Activated effector memory CD4-positive, alpha-beta T cell treated with anti-CD3 and anti-CD28 coated beads, Interleukin-2, amount 50 U/mL, for 16 hours (primary cell): Measurements from ENCODE around the gene SERTAD4.
"Not testable (repeated sequence)": the region's sequence is repeated elsewhere in the genome, so short reads cannot be mapped to it uniquely, and the experiment has no call there.

Experiments used
- DNase-seq: peaks from one replicate; pipeline ENCODE4 v3.0.0-alpha.2; 2020

The SERTAD4 gene

GRCh38 chr1:210232511-210233215 is at the start of gene SERTAD4:
SERTAD4 (plus strand) TSS chr1:210232796; CDS start chr1:210237961, 5,165 bp downstream.
- DNase-seq: no peak

GRCh38 chr1:210185063-210185462 is 47.5 kb upstream of the SERTAD4 start:
- DNase-seq: no peak

- DNase-seq: not testable (repeated sequence)
These were observed 44.6 kb upstream of the SERTAD4 start for GRCh38 chr1:210187849-210188606.

- no peak for DNase-seq
These were observed 43.2 kb upstream of the SERTAD4 start for GRCh38 chr1:210189426-210189825.

- DNase-seq: no peak
These were observed 36.9 kb upstream of the SERTAD4 start for GRCh38 chr1:210195635-210196160.

GRCh38 chr1:210196266-210196665 is 36.3 kb upstream of the SERTAD4 start:
- not testable (repeated sequence) for DNase-seq

- DNase-seq: no peak
These were observed 33.8 kb upstream of the SERTAD4 start for GRCh38 chr1:210198840-210199239.

- DNase-seq: no peak
These were observed 32.4 kb upstream of the SERTAD4 start for GRCh38 chr1:210200124-210200736.

- no peak for DNase-seq
These were observed 30.9 kb upstream of the SERTAD4 start for GRCh38 chr1:210201681-210202080.

GRCh38 chr1:210207597-210208450 is 24.8 kb upstream of the SERTAD4 start:
- no peak for DNase-seq

- no peak for DNase-seq
These were observed 19.3 kb upstream of the SERTAD4 start for GRCh38 chr1:210213335-210213734.

- no peak for DNase-seq
These were observed 17.8 kb upstream of the SERTAD4 start for GRCh38 chr1:210214573-210215409.

- no peak for DNase-seq
These were observed 15.1 kb upstream of the SERTAD4 start for GRCh38 chr1:210217482-210217881.

GRCh38 chr1:210218047-210218446 is 14.5 kb upstream of the SERTAD4 start:
- DNase-seq: no peak

GRCh38 chr1:210222340-210223006 is 10.1 kb upstream of the SERTAD4 start:
- DNase-seq: no peak

GRCh38 chr1:210223226-210223904 is 9.2 kb upstream of the SERTAD4 start:
- no peak for DNase-seq

GRCh38 chr1:210228158-210228557 is 4.4 kb upstream of the SERTAD4 start:
- no peak for DNase-seq

- no peak for DNase-seq
These were observed 2.4 kb upstream of the SERTAD4 start for GRCh38 chr1:210230149-210230695.

- no peak for DNase-seq
These were observed 618 bp upstream of the SERTAD4 start for GRCh38 chr1:210231846-210232510.

- DNase-seq: no peak
These were observed 559 bp downstream of the SERTAD4 start for GRCh38 chr1:210233216-210233494.
